Neutrophil (primary cell): Measurements from ENCODE around the gene THOC1.

ENCODE experiments used
- H3K27ac ChIP-seq: fragments of 200-600 bp; sonication (generic); 2 replicates; pipeline ENCODE4 v1.5.1; 2016; ENCODE audit warnings: mild to moderate bottlenecking, moderate library complexity
- H3K27me3 ChIP-seq: fragments of 200-600 bp; sonication (generic); 2 replicates; pipeline ENCODE4 v1.6.0; 2016; ENCODE audit warnings: mild to moderate bottlenecking
- H3K36me3 ChIP-seq: fragments of 200-600 bp; sonication (generic); 2 replicates; pipeline ENCODE4 v1.5.1; 2017
- H3K4me1 ChIP-seq, 2 experiments: fragments of 200-600 bp in 1 of 2; sonication (generic) in 1 of 2; 1 replicate in 1 of 2; 2 replicates in 1 of 2; pipeline versions ENCODE4 v1.5.1 to v1.6.1; 2013 to 2016; ENCODE audit warnings: low read depth in 1 of 2, low read length in 1 of 2, mild to moderate bottlenecking in 1 of 2, moderate library complexity in 1 of 2; ENCODE audit not compliant: control insufficient read depth in 1 of 2, insufficient read depth in 1 of 2
- H3K4me3 ChIP-seq, 2 experiments: fragments of 200-600 bp in 1 of 2; sonication (generic) in 1 of 2; 1 replicate in 1 of 2; 2 replicates in 1 of 2; pipeline ENCODE4 v1.5.1; 2013 to 2016; ENCODE audit warnings: low read depth in 1 of 2, low read length in 1 of 2, mild to moderate bottlenecking in 1 of 2, moderate library complexity in 1 of 2
- H3K9me3 ChIP-seq: fragments of 200-600 bp; sonication (generic); 2 replicates; pipeline ENCODE4 v1.5.1; 2016
- TF ChIP-seq, protein P1 (sequence below): fragments of 200-600 bp; sonication (generic); IDR thresholded peaks from 2 replicates; pipeline ENCODE4 v1.5.1; 2016; ENCODE audit warnings: antibody characterized with exemption

The THOC1 gene

GRCh38 chr18:302097-302496, 34.2 kb upstream of the THOC1 start:
- no peaks in the 10 kb centered on the region for H3K9me3 ChIP-seq
- no peaks in the 10 kb centered on the region for H3K36me3 ChIP-seq
- TF ChIP-seq, protein P1, sequence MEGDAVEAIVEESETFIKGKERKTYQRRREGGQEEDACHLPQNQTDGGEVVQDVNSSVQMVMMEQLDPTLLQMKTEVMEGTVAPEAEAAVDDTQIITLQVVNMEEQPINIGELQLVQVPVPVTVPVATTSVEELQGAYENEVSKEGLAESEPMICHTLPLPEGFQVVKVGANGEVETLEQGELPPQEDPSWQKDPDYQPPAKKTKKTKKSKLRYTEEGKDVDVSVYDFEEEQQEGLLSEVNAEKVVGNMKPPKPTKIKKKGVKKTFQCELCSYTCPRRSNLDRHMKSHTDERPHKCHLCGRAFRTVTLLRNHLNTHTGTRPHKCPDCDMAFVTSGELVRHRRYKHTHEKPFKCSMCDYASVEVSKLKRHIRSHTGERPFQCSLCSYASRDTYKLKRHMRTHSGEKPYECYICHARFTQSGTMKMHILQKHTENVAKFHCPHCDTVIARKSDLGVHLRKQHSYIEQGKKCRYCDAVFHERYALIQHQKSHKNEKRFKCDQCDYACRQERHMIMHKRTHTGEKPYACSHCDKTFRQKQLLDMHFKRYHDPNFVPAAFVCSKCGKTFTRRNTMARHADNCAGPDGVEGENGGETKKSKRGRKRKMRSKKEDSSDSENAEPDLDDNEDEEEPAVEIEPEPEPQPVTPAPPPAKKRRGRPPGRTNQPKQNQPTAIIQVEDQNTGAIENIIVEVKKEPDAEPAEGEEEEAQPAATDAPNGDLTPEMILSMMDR: no peak
- no peak overlapping the region for H3K27ac ChIP-seq
- no peaks in the 10 kb centered on the region for H3K4me1 ChIP-seq
- H3K27me3 ChIP-seq: no peaks in the 10 kb centered on the region
- H3K4me3 ChIP-seq: no peak overlapping the region

DNA sequence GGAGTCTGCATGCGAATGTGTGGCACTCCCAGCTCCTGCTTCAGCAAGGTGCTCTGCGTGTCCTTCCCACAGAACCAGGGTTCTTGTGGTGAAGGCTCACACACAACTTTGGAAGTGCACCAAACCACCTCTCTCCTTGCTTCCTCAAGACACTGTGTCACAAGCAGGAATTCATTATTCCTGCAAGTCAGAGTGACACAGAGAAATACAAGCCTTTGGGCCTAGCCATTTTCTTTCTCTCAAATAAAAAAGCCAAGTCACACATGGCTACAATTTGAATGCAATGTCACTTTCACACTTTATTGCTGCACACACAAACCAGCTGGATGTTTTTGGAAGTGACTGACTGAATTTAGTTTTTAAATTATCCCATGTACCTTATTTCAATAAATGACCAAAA, 30.1 kb upstream of the THOC1 start:
- no peaks in the 10 kb centered on the region for H3K9me3 ChIP-seq
- no peak overlapping the region for H3K27ac ChIP-seq
- H3K4me1 ChIP-seq: no peaks in the 10 kb centered on the region

GRCh38 chr18:295756-296490, 28.1 kb upstream of the THOC1 start:
- Histone ChIP-seq H3K4me1 (no peaks in the 10 kb centered on the region), H3K27me3 (no peaks in the 10 kb centered on the region), H3K27ac (no peak overlapping the region), H3K9me3 (no peaks in the 10 kb centered on the region), H3K4me3 (no peak overlapping the region), H3K36me3 (no peaks in the 10 kb centered on the region)
- TF ChIP-seq, protein P1: no peak

More for the DNA sequence above, 30.1 kb upstream of the THOC1 start:
- no peaks in the 10 kb centered on the region for H3K27me3 ChIP-seq
- H3K4me3 ChIP-seq: no peak overlapping the region
- no peaks in the 10 kb centered on the region for H3K36me3 ChIP-seq
- TF ChIP-seq, protein P1: no peak

- Histone ChIP-seq H3K4me1 (no peaks in the 10 kb centered on the region), H3K9me3 (no peaks in the 10 kb centered on the region), H3K4me3 (no peak overlapping the region), H3K27ac (no peak overlapping the region), H3K36me3 (no peaks in the 10 kb centered on the region), H3K27me3 (no peaks in the 10 kb centered on the region)
- TF ChIP-seq, protein P1: no peak
These were observed 26.7 kb upstream of the THOC1 start for GRCh38 chr18:294566-294965.

GRCh38 chr18:293536-293935, 25.7 kb upstream of the THOC1 start:
- Histone ChIP-seq H3K4me1 (no peaks in the 10 kb centered on the region), H3K4me3 (no peak overlapping the region), H3K9me3 (no peaks in the 10 kb centered on the region), H3K36me3 (no peaks in the 10 kb centered on the region), H3K27me3 (no peaks in the 10 kb centered on the region), H3K27ac (no peak overlapping the region)
- TF ChIP-seq, protein P1: no peak
